RWPE1 (cell line): ENCODE data around the gene PMFBP1.
A peak's percentile ranks its signal among the peaks of the same experiment; 100 is the strongest.

ENCODE experiments used
- CTCF ChIA-PET: fragments of 350-600 bp; sonication (Branson Sonifier 250); formaldehyde crosslinking; extraction: SDS; loops from one replicate; lab custom pipeline; 2021; lab: Yijun Ruan, JAX
- POLR2A ChIA-PET: fragments of 400-600 bp; formaldehyde crosslinking; extraction: SDS; loops from one replicate; lab custom pipeline; 2020; ENCODE audit warnings: antibody characterized with exemption; ENCODE audit not compliant: low non-redundant PET; lab: Yijun Ruan, JAX
- DNase-seq: peaks from one replicate; pipeline ENCODE4 v3.0.0; 2012; ENCODE audit warnings: low spot score
- H3K27ac ChIP-seq: fragments of 450-650 bp; 2 replicates; pipeline ENCODE4 v1.5.1; 2017
- CTCF ChIP-seq: fragments of 450-650 bp; conservative IDR thresholded peaks from 2 replicates; pipeline ENCODE4 v1.5.1; 2017; ENCODE audit warnings: low read depth, mild to moderate bottlenecking

The PMFBP1 gene

GRCh38 chr16:72189865-72190371, 18.0 kb upstream of the PMFBP1 start:
- peak; percentile 26 for DNase-seq
- no peak overlapping the region for H3K27ac ChIP-seq
- POLR2A ChIA-PET = no interaction called here
- CTCF ChIA-PET = no interaction called here
- no peak for TF ChIP-seq CTCF

GRCh38 chr16:72188541-72188940, 16.6 kb upstream of the PMFBP1 start:
- CTCF ChIA-PET = interaction anchor here (0.6 kb wide), 1 partner anchor 14 kb away, joined by 4 read pairs; no protein-coding TSS in a partner anchor
- POLR2A ChIA-PET = no interaction called here
- DNase-seq = no peak
- no peak for TF ChIP-seq CTCF
- no peak overlapping the region for H3K27ac ChIP-seq

GRCh38 chr16:72187551-72187950, 15.6 kb upstream of the PMFBP1 start:
- no peak for TF ChIP-seq CTCF
- ChIA-PET POLR2A (no interaction called here), CTCF (no interaction called here)
- DNase-seq = no peak
- no peak overlapping the region for H3K27ac ChIP-seq

- TF ChIP-seq CTCF = no peak
- CTCF ChIA-PET = no interaction called here
Observed at GRCh38 chr16:72182976-72183375, 11.0 kb upstream of the PMFBP1 start.

GRCh38 chr16:72179204-72179970, 7.4 kb upstream of the PMFBP1 start:
- POLR2A ChIA-PET = no interaction called here

More at GRCh38 chr16:72182976-72183375, 11.0 kb upstream of the PMFBP1 start:
- POLR2A ChIA-PET = no interaction called here
- no peak for DNase-seq
- H3K27ac ChIP-seq = no peak overlapping the region

GRCh38 chr16:72174726-72175125, 2.8 kb upstream of the PMFBP1 start:
- no peak overlapping the region for H3K27ac ChIP-seq
- no peak for DNase-seq
- ChIA-PET POLR2A (no interaction called here), CTCF (no interaction called here)
- TF ChIP-seq CTCF = no peak

More at GRCh38 chr16:72179204-72179970, 7.4 kb upstream of the PMFBP1 start:
- H3K27ac ChIP-seq = no peak overlapping the region
- TF ChIP-seq CTCF = no peak
- CTCF ChIA-PET = interaction anchor here (0.5 kb wide), 1 partner anchor 1699 kb away, joined by 4 read pairs; no protein-coding TSS in a partner anchor
- no peak for DNase-seq
